GM21825 (cell line): ENCODE results near the gene HECW1.
A peak's percentile ranks its signal among the peaks of the same experiment; 100 is the strongest.
"Not testable (repeated sequence)": the region's sequence is repeated elsewhere in the genome, so short reads cannot be mapped to it uniquely, and the experiment has no call there.

ENCODE experiments used
- ATAC-seq: cut with Tn5 transposase; IDR thresholded peaks from one replicate; pipeline ENCODE4 v1.9.1; 2021; ENCODE audit warnings: mild to moderate bottlenecking, moderate library complexity; ENCODE audit not compliant: unreplicated experiment

The HECW1 gene

GRCh38 chr7:43560742-43561330, 448.4 kb downstream of the HECW1 start:
- no peak for ATAC-seq

- ATAC-seq = no peak
These were observed 449.9 kb downstream of the HECW1 start for GRCh38 chr7:43562383-43562782.

- no peak for ATAC-seq
These were observed 453.3 kb downstream of the HECW1 start for GRCh38 chr7:43565786-43566185.

GRCh38 chr7:43568529-43568928, 456.1 kb downstream of the HECW1 start:
- ATAC-seq = no peak

- peak; percentile 65 for ATAC-seq
These were observed 457.0 kb downstream of the HECW1 start for GRCh38 chr7:43569424-43569823.

- ATAC-seq = peak; percentile 46
These were observed 458.4 kb downstream of the HECW1 start for GRCh38 chr7:43570688-43571365.

GRCh38 chr7:43572516-43573049, 460.1 kb downstream of the HECW1 start:
- ATAC-seq = peak; percentile 56

- ATAC-seq = not testable (repeated sequence)
These were observed 461.4 kb downstream of the HECW1 start for GRCh38 chr7:43573832-43574231.

GRCh38 chr7:43575506-43575905, 463.1 kb downstream of the HECW1 start:
- no peak for ATAC-seq

GRCh38 chr7:43576241-43576640, 463.8 kb downstream of the HECW1 start:
- ATAC-seq = no peak

GRCh38 chr7:43577485-43577951, 465.1 kb downstream of the HECW1 start:
- ATAC-seq = no peak

- ATAC-seq = peak; percentile 74
These were observed 470.3 kb downstream of the HECW1 start, which contains the start of gene STK17A for GRCh38 chr7:43582503-43583423. Gene STK17A, plus strand, starts transcription at chr7:43583108. Its CDS starts 136 bp downstream, at chr7:43583244.

GRCh38 chr7:43583424-43584194, 471.2 kb downstream of the HECW1 start:
- peak; percentile 9 for ATAC-seq

- ATAC-seq = no peak
These were observed 471.7 kb downstream of the HECW1 start for GRCh38 chr7:43584195-43584586.

GRCh38 chr7:43584733-43585132, 472.3 kb downstream of the HECW1 start:
- ATAC-seq = not testable (repeated sequence)

- no peak for ATAC-seq
These were observed 473.1 kb downstream of the HECW1 start for GRCh38 chr7:43585562-43585961.

GRCh38 chr7:43586251-43586900, 473.9 kb downstream of the HECW1 start:
- ATAC-seq = no peak

- ATAC-seq = no peak
These were observed 476.2 kb downstream of the HECW1 start for GRCh38 chr7:43588477-43589132.

GRCh38 chr7:43589133-43589478, 476.7 kb downstream of the HECW1 start:
- ATAC-seq = no peak
